Suprapubic skin (tissue), 4 donors: Measurements from ENCODE around the gene ZNF331. TPM values are rescaled to one million over a fixed set of nuclear protein-coding genes. Genes with fewer than 3 reads are reported as not detected.

ENCODE experiments used
- DNase-seq, 2 donors: peaks; one replicate each; pipeline ENCODE4 v3.0.0-alpha.2; 2019; ENCODE audit warnings: low spot score in 2 of 2
- H3K27ac ChIP-seq: fragments of 200-600 bp; sonication (generic); one replicate; pipeline ENCODE4 v1.5.1; 2019
- H3K27me3 ChIP-seq: fragments of 200-600 bp; sonication (generic); one replicate; pipeline ENCODE4 v1.5.1; 2019
- H3K36me3 ChIP-seq: fragments of 200-600 bp; sonication (generic); one replicate; pipeline ENCODE4 v1.5.1; 2019
- H3K4me1 ChIP-seq: fragments of 200-600 bp; sonication (generic); one replicate; pipeline ENCODE4 v1.5.1; 2019
- H3K4me3 ChIP-seq: fragments of 200-600 bp; sonication (generic); one replicate; pipeline ENCODE4 v1.5.1; 2019; ENCODE audit warnings: mild to moderate bottlenecking
- H3K9me3 ChIP-seq: fragments of 200-600 bp; sonication (generic); one replicate; pipeline ENCODE4 v1.5.1; 2019
- CTCF ChIP-seq, 2 donors: fragments of 200-600 bp in 1 of 2; fragments of 450-650 bp in 1 of 2; sonication (generic) in 1 of 2; IDR thresholded peaks; one replicate each; pipeline ENCODE4 v1.5.1; 2016 to 2019; ENCODE audit warnings: antibody characterized with exemption in 2 of 2, mild to moderate bottlenecking in 1 of 2, moderate library complexity in 1 of 2
- EP300 ChIP-seq: sonication (generic); formaldehyde crosslinking; IDR thresholded peaks from one replicate; pipeline ENCODE4 v1.6.1; 2017; ENCODE audit warnings: antibody characterized with exemption
- POLR2A ChIP-seq, 2 donors: fragments of 450-650 bp; IDR thresholded peaks; one replicate each; pipeline ENCODE4 v1.6.1; 2017; ENCODE audit warnings: antibody characterized with exemption in 2 of 2, mild to moderate bottlenecking in 2 of 2, moderate library complexity in 2 of 2
- POLR2AphosphoS5 ChIP-seq, 3 donors: sonication (generic); formaldehyde crosslinking; IDR thresholded peaks; one replicate each; pipeline ENCODE4 v1.6.1; 2017; ENCODE audit warnings: antibody characterized with exemption in 3 of 3
- WGBS: methylation state at CpG from one replicate; pipeline ENCODE4 v1.1.5; 2018; 5-methylcytosine and 5-hydroxymethylcytosine counted together
- total RNA-seq, 4 donors: library from RNA; depleted of rRNA; stranded (reverse); fragments of >200 nt; gene quantifications; one replicate each; pipeline ENCODE4 v1.1.0, GENCODE V29; 2016

ZNF331 gene
- total RNA-seq, 4 donors from 2014 or later: 20.5 to 41.1 (median 27.8) TPM

GRCh38 chr19:53530622-53531021 lies 7.3 kb upstream of the ZNF331 start:
- no peak for TF ChIP-seq POLR2AphosphoS5 (IDR thresholded peaks at IDR 0.05)
- TF ChIP-seq EP300: no peak
- TF ChIP-seq CTCF (IDR thresholded peaks at IDR 0.05): no peak
- TF ChIP-seq POLR2A (IDR thresholded peaks at IDR 0.05): no peak
- Histone ChIP-seq H3K27me3 (no peaks in the 10 kb centered on the region), H3K4me3 (no peak overlapping the region), H3K4me1 (no peaks in the 10 kb centered on the region), H3K36me3 (no peaks in the 10 kb centered on the region), H3K9me3 (no peaks in the 10 kb centered on the region), H3K27ac (no peak overlapping the region)
- no peak for DNase-seq
- WGBS: 98% methylated on average over 8 of the region's 8 CpGs

- no peaks in the 10 kb centered on the region for H3K27me3 ChIP-seq
- H3K36me3 ChIP-seq: no peaks in the 10 kb centered on the region
- no peak overlapping the region for H3K4me3 ChIP-seq
- TF ChIP-seq EP300 (no peak), CTCF (IDR thresholded peaks at IDR 0.05) (no peak), POLR2AphosphoS5 (IDR thresholded peaks at IDR 0.05) (no peak), POLR2A (IDR thresholded peaks at IDR 0.05) (no peak)
- H3K27ac ChIP-seq: no peak overlapping the region
- WGBS: 85% methylated on average over 4 of the region's 4 CpGs
- DNase-seq: no peak
- no peaks in the 10 kb centered on the region for H3K4me1 ChIP-seq
- no peaks in the 10 kb centered on the region for H3K9me3 ChIP-seq
Observed at GRCh38 chr19:53531457-53531856, 6.5 kb upstream of the ZNF331 start.

GRCh38 chr19:53532362-53532761 lies 5.6 kb upstream of the ZNF331 start:
- H3K27ac ChIP-seq: no peak overlapping the region

GRCh38 chr19:53536225-53536548 lies 1.8 kb upstream of the ZNF331 start:
- DNase-seq: no peak
- Histone ChIP-seq H3K4me1 (peaks cover 4% of the 10 kb centered on the region), H3K27ac (no peak overlapping the region), H3K4me3 (no peak overlapping the region), H3K36me3 (no peaks in the 10 kb centered on the region), H3K9me3 (no peaks in the 10 kb centered on the region), H3K27me3 (no peaks in the 10 kb centered on the region)
- TF ChIP-seq POLR2A (IDR thresholded peaks at IDR 0.05) (no peak), POLR2AphosphoS5 (IDR thresholded peaks at IDR 0.05) (no peak), EP300 (no peak), CTCF (IDR thresholded peaks at IDR 0.05) (no peak)

More at GRCh38 chr19:53532362-53532761, 5.6 kb upstream of the ZNF331 start:
- Histone ChIP-seq H3K36me3 (no peaks in the 10 kb centered on the region), H3K9me3 (no peaks in the 10 kb centered on the region), H3K4me3 (no peak overlapping the region), H3K27me3 (no peaks in the 10 kb centered on the region), H3K4me1 (peaks cover 4% of the 10 kb centered on the region)
- WGBS: 63% methylated on average over 1 of the region's 1 CpG
- TF ChIP-seq EP300 (no peak), POLR2A (IDR thresholded peaks at IDR 0.05) (no peak), POLR2AphosphoS5 (IDR thresholded peaks at IDR 0.05) (no peak), CTCF (IDR thresholded peaks at IDR 0.05) (no peak)
- DNase-seq: no peak

GRCh38 chr19:53537121-53537520 lies 824 bp upstream of the ZNF331 start:
- Histone ChIP-seq H3K9me3 (no peaks in the 10 kb centered on the region), H3K4me3 (peak overlapping the region; percentile 57), H3K27ac (peak overlapping the region; percentile 77), H3K27me3 (no peaks in the 10 kb centered on the region), H3K4me1 (peaks cover 4% of the 10 kb centered on the region), H3K36me3 (peaks cover 9% of the 10 kb centered on the region)
- DNase-seq: no peak
- 58% methylated on average over 9 of the region's 11 CpGs for WGBS
- no peak for TF ChIP-seq POLR2AphosphoS5 (IDR thresholded peaks at IDR 0.05)
- no peak for TF ChIP-seq EP300
